ENCODE results near the gene PLXNA1.

GRCh38 chr3:126959136-126959920 is 23.6 kb upstream of the PLXNA1 start:
- TF ChIP-seq FOXJ3 (CRISPR knock-in tag; IDR thresholded peaks at IDR 0.05) (no peak), CTCF (IDR thresholded peaks at IDR 0.05 in 2 of 3, conservative IDR thresholded peaks at IDR 0.05 in 1 of 3; ENCODE audit: insufficient read depth in 2 of 3, low read depth in 1 of 3, low read length in 3 of 3) (no peak), NR3C1 (CRISPR knock-in tag; IDR thresholded peaks at IDR 0.05) (no peak)

Data from K562 (cell line).